Lower lobe of right lung (tissue), 2 donors: ENCODE measurements around the gene KCNB1. TPM values are rescaled to one million over a fixed set of nuclear protein-coding genes. Genes with fewer than 3 reads are reported as not detected.

Experiments
- ATAC-seq, 2 donors: fragments of 200-7000 bp; cut with Tn5 transposase; one replicate each; pipeline ENCODE4 v1.9.1; 2020 to 2022; ENCODE audit warnings: mild to moderate bottlenecking in 2 of 2, moderate library complexity in 2 of 2
- DNase-seq: peaks from one replicate; pipeline ENCODE4 v3.0.0-alpha.2; 2020
- H3K27ac ChIP-seq: fragments of 200-600 bp; one replicate; pipeline ENCODE4 v1.8.0; 2022
- H3K27me3 ChIP-seq: fragments of 200-600 bp; one replicate; pipeline ENCODE4 v1.8.0; 2022; ENCODE audit warnings: low read depth
- H3K36me3 ChIP-seq: fragments of 200-600 bp; one replicate; pipeline ENCODE4 v1.8.0; 2022; ENCODE audit warnings: mild to moderate bottlenecking
- H3K4me1 ChIP-seq: fragments of 200-600 bp; one replicate; pipeline ENCODE4 v1.8.0; 2022
- H3K4me3 ChIP-seq: fragments of 200-600 bp; one replicate; pipeline ENCODE4 v1.8.0; 2022; ENCODE audit warnings: mild to moderate bottlenecking
- H3K9me3 ChIP-seq: fragments of 200-600 bp; one replicate; pipeline ENCODE4 v1.8.0; 2022
- intact Hi-C: fragments of 100-400 bp; cut with DNase I; formaldehyde crosslinking; loops from one replicate; pipeline ENCODE4 v1.11.0; 2022
- total RNA-seq: library from RNA; stranded (reverse); fragmentation: NEBNext Ultra II Directional; extraction: Animal tissue kit (Norgen Biotek cat#: 25700); gene quantifications from one replicate; pipeline ENCODE4 v1.2.1, GENCODE V29; 2021
- TF ChIP-seq, protein P1 (sequence below): fragments of 200-600 bp; IDR thresholded peaks from one replicate; pipeline ENCODE4 v1.8.0; 2022; ENCODE audit warnings: antibody characterized with exemption, mild to moderate bottlenecking
- donor health status: DM: no; HTN: yes; CAD: no; lungs with severe emphysema.

KCNB1 gene
- total RNA-seq, 1 donor from 2014 or later, result 0.53 TPM

DNA sequence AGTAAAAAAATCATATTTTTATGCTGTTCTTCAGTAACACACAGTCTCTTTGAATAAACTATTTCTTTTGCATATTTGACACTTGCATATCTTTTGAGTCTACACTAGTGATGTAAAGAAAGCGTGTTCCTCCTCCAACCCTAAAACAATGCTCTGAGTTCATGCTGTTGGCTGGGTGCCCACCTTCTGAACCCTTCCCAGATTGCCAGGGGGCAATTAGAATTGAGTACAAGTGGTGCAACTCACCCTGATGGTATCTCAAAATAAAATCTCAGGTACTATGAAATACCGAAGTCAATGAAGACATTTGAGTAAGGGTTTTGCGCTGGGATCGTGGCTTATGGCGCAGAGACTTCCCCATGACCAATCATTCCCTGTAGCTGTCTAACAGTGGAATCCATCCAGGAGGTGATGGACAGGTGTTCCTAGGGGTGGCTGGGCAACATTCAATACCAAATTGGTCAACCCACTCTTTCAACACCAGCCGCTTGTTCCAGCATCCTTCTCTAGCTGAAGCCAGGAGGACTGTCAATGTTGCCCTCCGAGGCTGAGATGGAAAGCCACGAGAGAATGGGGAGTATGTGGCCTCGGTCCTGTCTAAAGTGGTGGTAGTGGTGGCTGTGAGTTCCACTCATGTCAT lies 110.3 kb downstream of the KCNB1 start:
- no peaks in the 10 kb centered on the region for H3K9me3 ChIP-seq
- no peaks in the 10 kb centered on the region for H3K27me3 ChIP-seq
- H3K4me3 ChIP-seq, result no peak overlapping the region
- intact Hi-C loops, result no loop called here
- H3K4me1 ChIP-seq, result no peaks in the 10 kb centered on the region
- ATAC-seq (no peak), DNase-seq (no peak)
- no peaks in the 10 kb centered on the region for H3K36me3 ChIP-seq
- H3K27ac ChIP-seq, result no peak overlapping the region
- TF ChIP-seq, protein P1, sequence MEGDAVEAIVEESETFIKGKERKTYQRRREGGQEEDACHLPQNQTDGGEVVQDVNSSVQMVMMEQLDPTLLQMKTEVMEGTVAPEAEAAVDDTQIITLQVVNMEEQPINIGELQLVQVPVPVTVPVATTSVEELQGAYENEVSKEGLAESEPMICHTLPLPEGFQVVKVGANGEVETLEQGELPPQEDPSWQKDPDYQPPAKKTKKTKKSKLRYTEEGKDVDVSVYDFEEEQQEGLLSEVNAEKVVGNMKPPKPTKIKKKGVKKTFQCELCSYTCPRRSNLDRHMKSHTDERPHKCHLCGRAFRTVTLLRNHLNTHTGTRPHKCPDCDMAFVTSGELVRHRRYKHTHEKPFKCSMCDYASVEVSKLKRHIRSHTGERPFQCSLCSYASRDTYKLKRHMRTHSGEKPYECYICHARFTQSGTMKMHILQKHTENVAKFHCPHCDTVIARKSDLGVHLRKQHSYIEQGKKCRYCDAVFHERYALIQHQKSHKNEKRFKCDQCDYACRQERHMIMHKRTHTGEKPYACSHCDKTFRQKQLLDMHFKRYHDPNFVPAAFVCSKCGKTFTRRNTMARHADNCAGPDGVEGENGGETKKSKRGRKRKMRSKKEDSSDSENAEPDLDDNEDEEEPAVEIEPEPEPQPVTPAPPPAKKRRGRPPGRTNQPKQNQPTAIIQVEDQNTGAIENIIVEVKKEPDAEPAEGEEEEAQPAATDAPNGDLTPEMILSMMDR, result no peak

DNA sequence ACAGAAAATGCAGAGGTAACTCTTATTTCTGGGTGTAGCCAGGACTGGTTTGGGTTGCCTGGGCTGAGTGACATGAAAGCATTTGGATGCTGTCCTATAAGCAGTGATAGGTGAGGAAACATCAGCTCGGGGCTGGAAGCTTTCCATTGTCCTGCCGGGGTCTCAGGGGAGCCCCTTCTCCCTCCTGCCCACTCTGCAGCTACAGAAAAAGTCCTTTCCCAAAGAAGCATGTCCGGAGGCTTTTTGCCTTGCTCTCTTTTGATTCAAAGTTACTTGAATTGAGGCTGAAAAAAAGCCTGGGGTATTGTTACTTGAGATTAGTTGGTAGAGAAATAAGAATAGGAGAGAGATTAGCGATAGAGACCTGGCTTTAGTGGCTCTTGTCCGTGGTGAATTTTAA lies 113.9 kb downstream of the KCNB1 start:
- no peak for ATAC-seq
- H3K36me3 ChIP-seq, result no peaks in the 10 kb centered on the region
- no peaks in the 10 kb centered on the region for H3K4me1 ChIP-seq
- DNase-seq, result no peak
- H3K27me3 ChIP-seq, result no peaks in the 10 kb centered on the region
- TF ChIP-seq, protein P1, result no peak
- H3K9me3 ChIP-seq, result no peaks in the 10 kb centered on the region
- intact Hi-C loops, result no loop called here
- no peak overlapping the region for H3K4me3 ChIP-seq
- no peak overlapping the region for H3K27ac ChIP-seq

DNA sequence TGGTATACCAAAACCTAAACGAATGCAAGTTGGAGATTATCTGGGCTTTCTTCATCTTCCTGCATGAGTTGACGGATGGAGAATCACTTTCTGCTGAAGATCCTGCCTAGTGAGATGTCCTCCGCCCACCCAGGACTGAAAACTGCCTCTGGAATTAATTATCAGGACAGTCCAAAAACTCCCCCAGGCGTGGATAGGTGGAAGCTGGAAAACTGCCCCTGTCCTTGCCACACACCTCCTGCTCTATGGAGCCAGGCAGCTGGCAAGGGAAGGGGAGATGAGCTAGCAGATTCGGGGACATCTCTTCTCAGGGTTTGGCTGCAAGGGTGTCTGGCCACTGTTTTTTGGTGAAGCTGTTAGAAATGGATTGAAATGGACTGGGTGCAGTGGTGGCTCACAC lies 115.4 kb downstream of the KCNB1 start:
- ATAC-seq (no peak), DNase-seq (no peak)
- Histone ChIP-seq H3K36me3 (no peaks in the 10 kb centered on the region), H3K9me3 (no peaks in the 10 kb centered on the region), H3K4me1 (no peaks in the 10 kb centered on the region), H3K4me3 (no peak overlapping the region), H3K27me3 (no peaks in the 10 kb centered on the region), H3K27ac (no peak overlapping the region)
- TF ChIP-seq, protein P1, result no peak
- intact Hi-C loops, result no loop called here

DNA sequence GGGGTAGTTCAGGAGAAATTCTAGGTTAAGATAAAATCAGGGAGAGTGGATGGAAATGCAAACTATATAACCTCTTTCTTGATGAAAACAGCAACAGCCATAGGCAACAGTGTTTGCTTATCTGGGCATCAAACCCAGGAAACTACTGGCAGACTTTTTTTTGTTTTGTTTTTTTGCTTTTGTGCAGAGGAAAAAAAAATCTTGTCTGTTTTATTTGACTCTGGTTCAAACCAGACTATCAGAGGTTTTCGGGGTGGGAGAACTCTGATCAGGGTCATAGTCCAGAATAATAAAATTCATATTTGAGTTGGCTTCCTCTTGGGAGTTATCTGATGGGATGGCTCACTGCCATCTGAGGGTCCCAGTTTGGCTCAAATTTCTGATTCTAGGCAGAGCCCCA lies 115.8 kb downstream of the KCNB1 start:
- no peak overlapping the region for H3K27ac ChIP-seq
- TF ChIP-seq, protein P1, result no peak
- H3K27me3 ChIP-seq, result no peaks in the 10 kb centered on the region
- no peaks in the 10 kb centered on the region for H3K9me3 ChIP-seq
- no peaks in the 10 kb centered on the region for H3K4me1 ChIP-seq
- no peak overlapping the region for H3K4me3 ChIP-seq
- H3K36me3 ChIP-seq, result no peaks in the 10 kb centered on the region
- ATAC-seq (no peak), DNase-seq (no peak)
- intact Hi-C loops, result no loop called here

DNA sequence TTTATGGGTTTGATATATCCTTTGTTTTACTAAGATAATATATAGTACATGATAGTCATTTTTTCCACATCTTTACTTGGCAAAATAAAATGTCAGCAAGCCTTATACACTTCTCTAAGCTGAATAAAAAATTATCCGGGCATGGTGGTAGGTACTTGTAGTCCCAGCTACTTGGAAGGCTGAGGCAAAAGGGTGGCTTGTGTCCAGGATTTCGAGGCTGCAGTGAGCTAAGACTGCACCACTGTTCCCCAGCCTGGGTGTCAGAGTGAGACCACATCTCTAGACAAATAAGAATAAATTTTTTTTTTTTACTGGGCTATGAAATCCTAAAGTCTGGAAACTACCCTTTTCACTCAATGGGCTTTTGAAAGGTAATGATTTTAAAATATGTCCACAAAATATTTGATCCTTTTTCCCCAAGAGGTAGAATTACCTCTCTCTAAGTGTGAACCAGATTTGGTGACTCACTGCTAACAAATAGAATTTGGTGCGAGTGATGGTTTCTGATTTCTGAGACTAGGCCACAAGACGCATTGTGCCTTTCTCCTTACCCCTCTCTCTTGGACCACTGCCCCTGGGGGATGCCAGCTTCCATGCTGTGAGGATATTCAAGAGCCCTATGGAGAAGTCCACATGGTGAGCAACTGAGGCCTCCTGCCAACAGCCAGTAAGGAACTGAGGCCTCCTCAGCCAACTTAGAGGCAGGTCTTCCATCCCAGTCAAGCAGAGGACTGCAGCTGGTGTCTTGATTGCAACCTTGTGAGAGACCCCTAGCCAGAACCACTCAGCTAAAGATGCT lies 120.4 kb downstream of the KCNB1 start:
- H3K27me3 ChIP-seq, result no peaks in the 10 kb centered on the region
- H3K4me1 ChIP-seq, result no peaks in the 10 kb centered on the region
- no peaks in the 10 kb centered on the region for H3K9me3 ChIP-seq
- DNase-seq, result no peak
- H3K27ac ChIP-seq, result no peak overlapping the region
- no peak for ATAC-seq
- H3K36me3 ChIP-seq, result no peaks in the 10 kb centered on the region
- no peak overlapping the region for H3K4me3 ChIP-seq
- TF ChIP-seq, protein P1, result no peak
- intact Hi-C loops, result no loop called here
